Activated gamma-delta T cell treated with anti-CD3 and anti-CD28 coated beads, Interleukin-2, amount 50 U/mL, for 16 hours (primary cell): Measurements from ENCODE around the gene ORC6.

ENCODE experiments used
- DNase-seq: peaks from one replicate; pipeline ENCODE4 v3.0.0-alpha.2; 2020; ENCODE audit warnings: low read depth

The ORC6 gene

DNA sequence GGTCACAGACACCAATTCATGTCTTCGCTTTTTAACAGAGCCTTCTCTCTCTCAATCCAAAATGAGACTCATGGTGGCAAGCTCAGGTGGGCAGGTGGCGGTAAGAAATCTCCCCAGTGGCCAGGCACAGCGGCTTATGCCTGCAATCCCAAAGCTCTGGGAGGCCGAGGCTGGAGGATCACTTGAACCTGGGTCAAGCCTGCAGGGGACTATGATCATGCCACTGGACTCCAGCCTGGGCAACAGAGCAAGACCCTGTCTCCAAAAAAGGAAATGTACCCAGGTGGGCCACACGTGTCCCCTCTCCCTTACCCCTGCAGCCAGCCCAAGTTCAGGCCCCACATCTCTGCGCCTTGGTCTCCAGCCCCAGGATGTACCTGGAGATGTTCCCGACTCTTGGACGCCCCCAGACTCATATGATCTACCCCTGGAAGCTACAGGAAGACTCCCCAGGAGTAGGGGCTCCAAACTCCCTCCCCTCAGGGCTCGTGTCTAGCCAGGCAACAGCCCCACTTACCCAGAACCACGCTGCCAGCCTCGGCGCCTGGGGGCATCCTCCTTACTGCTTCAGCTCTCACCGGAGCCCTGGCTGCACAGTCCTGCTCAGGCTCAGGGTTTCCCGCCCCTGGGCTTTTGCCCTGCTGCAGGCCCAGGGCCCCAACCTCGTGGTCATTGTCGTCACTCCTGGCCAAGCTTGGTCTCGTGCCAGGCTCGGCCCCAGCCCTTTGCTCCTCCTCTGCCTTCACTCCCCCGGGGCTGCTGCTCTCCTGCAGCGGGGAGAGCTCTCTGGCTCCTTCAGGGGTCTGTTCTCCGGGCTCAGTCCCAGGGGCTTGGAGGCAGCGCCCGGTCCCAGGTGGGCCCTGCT lies 42.5 kb downstream of the ORC6 start:
- no peak for DNase-seq

GRCh38 chr16:46732561-46732960 lies 43.1 kb downstream of the ORC6 start:
- no peak for DNase-seq

GRCh38 chr16:46733319-46733830 lies 43.9 kb downstream of the ORC6 start:
- no peak for DNase-seq

DNA sequence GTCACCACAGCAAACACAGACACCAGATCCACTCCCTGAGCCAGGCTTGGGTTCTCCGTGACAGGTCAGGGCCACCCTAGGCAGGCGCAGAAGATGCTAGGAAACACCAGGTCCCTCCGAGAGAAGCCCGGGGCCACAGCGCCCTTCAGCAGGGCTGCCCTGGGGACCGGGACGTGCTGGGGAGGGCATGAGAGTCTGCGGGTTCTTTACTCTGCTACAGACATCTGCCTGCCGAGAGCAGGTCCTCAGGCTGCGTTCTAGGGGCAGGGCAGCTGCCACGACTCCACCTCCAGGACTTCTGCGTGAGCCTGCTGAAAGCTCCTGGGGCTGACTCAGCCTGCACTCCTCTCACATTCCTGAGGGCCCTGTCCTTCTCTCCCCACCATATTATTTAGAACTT lies 47.2 kb downstream of the ORC6 start:
- DNase-seq: no peak

DNA sequence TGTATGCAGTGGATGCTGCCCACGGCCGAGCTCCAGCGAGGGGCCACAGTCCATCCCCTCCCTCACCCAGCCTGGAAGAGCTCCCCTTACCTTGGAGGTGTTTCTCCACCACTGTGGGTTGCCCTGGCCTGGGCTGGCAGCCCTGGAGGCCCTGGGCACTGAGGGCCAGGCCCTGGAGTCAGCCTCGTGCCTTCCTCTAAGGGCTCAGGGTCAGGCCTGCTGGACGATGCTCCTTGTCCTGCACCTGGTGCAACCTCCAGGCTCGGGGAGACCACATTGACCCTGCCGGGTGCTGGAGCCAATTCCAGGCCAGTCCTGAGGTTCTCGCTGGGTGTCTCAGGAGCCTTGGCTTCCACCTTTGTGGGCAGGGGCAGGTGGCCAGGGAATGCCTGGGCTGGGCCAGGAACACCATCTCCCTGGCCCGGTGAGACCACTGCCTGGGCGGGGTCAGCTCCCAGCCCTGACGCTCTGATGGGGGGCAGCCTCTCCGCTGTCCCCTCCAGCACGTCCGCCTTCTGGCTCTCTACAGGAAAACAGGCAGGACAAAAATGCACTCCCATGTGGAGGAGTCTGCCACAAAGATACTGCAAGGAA lies 48.3 kb downstream of the ORC6 start:
- DNase-seq: no peak

DNA sequence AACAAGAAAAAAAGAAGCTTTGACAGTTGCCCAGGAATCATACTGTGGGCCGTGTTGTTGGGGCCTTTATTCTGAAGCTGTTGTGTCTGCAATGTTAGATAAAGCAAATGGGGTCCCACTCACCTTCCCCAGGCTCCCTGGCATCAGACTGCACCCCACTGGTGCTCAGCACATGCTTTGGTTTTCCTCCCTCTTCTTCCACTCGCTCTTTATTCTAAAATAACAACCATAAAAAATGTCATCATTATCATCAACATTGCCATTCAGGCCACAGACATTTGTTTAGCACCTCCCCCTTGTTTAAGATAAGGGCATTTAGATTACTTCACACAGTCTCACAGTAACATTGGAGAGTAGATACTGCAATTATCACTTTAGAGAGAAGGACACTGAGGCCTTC lies 50.5 kb downstream of the ORC6 start:
- no peak for DNase-seq

DNA sequence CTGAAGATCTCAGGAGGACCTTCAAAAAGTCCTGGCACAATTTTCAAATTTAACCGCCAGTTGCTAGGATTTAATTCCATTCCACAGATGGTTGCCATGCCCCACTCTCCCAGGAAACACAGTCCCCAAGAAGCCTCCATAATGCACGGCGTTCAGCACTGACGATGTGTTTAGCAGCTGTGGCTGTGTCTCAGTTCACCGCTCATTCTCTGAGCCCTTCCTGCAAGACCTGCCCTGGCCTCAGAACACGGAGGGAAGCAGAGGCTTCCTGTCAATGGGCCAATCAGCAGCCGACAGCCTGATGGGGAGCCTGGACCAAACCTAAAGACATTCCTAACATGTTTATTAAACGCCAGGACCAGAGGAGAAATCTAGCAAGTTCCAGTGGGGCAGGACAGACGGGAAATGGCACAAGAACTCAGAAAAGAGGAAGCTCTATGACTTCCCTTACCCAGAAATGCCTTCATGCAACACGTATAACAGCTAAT lies 53.8 kb downstream of the ORC6 start:
- DNase-seq: no peak

DNA sequence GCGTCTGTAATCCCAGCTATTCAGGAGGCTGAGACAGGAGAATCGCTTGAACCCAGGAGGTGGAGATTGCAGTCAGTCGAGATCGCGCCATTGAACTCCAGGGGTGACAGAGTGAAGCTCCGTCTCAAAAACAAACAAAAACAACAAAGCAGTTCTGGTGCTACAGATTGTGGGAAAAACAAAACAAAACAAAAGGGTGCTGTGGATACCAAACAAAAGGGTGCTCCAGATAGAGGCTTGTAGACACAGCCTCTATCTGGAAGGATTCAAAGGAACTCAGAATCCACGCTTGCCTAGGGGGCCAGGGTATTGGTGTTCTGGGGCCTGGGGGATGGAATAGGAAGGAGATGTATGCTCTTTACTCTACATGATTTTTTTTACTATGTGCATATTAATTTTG lies 56.2 kb downstream of the ORC6 start:
- no peak for DNase-seq

DNA sequence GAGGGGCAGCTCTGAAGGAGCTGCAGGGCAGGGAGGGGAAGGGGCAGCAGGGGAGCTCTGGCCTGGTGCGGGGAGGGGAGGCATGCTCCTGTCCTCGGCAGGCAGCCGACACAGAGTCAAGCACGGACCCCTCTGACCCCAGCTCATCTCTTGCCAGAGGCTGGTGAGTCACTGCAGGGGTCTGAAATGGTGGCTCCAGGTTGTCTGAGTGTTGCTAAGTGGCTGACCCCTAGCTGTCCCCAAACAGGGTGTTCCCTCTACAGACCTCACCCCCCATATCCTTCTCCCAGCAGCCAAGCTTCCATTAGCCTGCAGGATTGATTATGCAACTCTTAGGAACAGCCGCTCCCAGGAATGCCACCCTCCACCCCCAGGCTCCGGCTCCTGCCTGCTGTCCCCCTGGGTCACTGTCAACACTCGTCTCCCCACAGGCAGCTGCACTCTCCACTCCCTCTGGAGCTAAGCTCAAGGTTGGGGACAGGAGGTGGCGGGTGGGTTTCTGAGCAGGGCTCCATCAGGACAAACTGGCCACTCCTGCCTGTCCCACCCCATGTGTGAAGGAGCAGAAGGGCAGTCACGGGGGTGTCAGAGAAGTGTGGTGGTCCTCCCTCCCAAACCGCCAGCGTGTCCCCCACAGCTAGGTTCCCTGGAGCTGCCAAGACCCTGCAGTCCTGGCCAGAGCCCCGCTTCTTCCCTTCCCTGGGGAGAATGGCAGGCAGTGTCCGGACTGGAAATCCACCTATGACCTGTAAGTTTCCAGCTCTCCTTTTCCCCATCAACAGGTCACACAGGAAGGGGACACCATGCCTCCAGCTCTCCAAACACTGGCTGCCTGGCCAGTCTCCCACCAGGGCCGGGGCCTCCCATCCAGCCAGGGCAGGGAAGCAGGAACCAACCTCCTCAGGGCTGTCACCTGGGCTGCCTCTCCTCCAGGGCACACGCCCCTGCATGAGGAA lies 57.6 kb downstream of the ORC6 start:
- no peak for DNase-seq
